Transverse colon (tissue), 4 donors: Measurements from ENCODE around the gene IL4. TPM values are rescaled to one million over a fixed set of nuclear protein-coding genes. Genes with fewer than 3 reads are reported as not detected.
"Not testable (repeated sequence)": the region's sequence is repeated elsewhere in the genome, so short reads cannot be mapped to it uniquely, and the experiment has no call there.

Experiments
- DNase-seq: peaks from one replicate; pipeline ENCODE4 v3.0.0-alpha.2; 2019
- H3K27ac ChIP-seq, 4 donors: fragments of 200-600 bp; sonication (generic); 2 replicates each; pipeline ENCODE4 v1.5.1; 2016 to 2018; ENCODE audit warnings: inconsistent platforms in 4 of 4
- H3K27me3 ChIP-seq: fragments of 200-600 bp; sonication (generic); 2 replicates; pipeline ENCODE4 v1.5.1; 2017; ENCODE audit warnings: inconsistent platforms
- H3K36me3 ChIP-seq, 4 donors: fragments of 200-600 bp; sonication (generic); 2 replicates each; pipeline ENCODE4 v1.5.1; 2017 to 2019; ENCODE audit warnings: inconsistent platforms in 4 of 4
- H3K4me1 ChIP-seq, 4 donors: fragments of 200-600 bp; sonication (generic); 2 replicates each; pipeline ENCODE4 v1.5.1; 2017 to 2020; ENCODE audit warnings: inconsistent platforms in 4 of 4
- H3K4me3 ChIP-seq, 4 donors: fragments of 200-600 bp; sonication (generic); 1 replicate in 1 of 4; 2 replicates in 3 of 4; pipeline versions ENCODE4 v1.5.1 to v1.6.1; 2017 to 2019; ENCODE audit warnings: inconsistent platforms in 4 of 4
- H3K9me3 ChIP-seq, 2 donors: fragments of 200-600 bp; sonication (generic); 2 replicates each; pipeline ENCODE4 v1.5.1; 2017 to 2019; ENCODE audit warnings: inconsistent platforms in 2 of 2
- CTCF ChIP-seq, 5 experiments: fragments of 200-600 bp in 3 of 5; fragments of 450-650 bp in 2 of 5; sonication (generic) in 3 of 5; IDR thresholded peaks; 1 replicate in 2 of 5; 2 replicates in 3 of 5; pipeline ENCODE4 v1.5.1; 2016 to 2017; ENCODE audit warnings: antibody characterized with exemption in 5 of 5, inconsistent platforms in 3 of 5, mild to moderate bottlenecking in 2 of 5, moderate library complexity in 1 of 5
- EP300 ChIP-seq: sonication (generic); formaldehyde crosslinking; IDR thresholded peaks from one replicate; pipeline ENCODE4 v1.6.1; 2017; ENCODE audit warnings: antibody characterized with exemption, low read depth
- POLR2A ChIP-seq: fragments of 450-650 bp; IDR thresholded peaks from one replicate; pipeline ENCODE4 v1.6.1; 2016; ENCODE audit warnings: antibody characterized with exemption, mild to moderate bottlenecking, moderate library complexity
- POLR2AphosphoS5 ChIP-seq, 3 donors: sonication (generic); formaldehyde crosslinking; IDR thresholded peaks; one replicate each; pipeline ENCODE4 v1.6.1; 2016; ENCODE audit warnings: antibody characterized with exemption in 3 of 3
- WGBS, 2 donors: methylation state at CpG; one replicate each; pipeline ENCODE4 v1.1.5; 2018; ENCODE audit warnings: low coverage in 1 of 2; 5-methylcytosine and 5-hydroxymethylcytosine counted together
- in situ Hi-C, 4 donors: fragments of 200-750 bp; cut with MboI; loops; one replicate each; pipeline versions ENCODE4 v1.15.0 to v1.15.1; 2017; ENCODE audit warnings: low sequenced_read_pairs in 3 of 4, low pct_ligation_motif_present in 1 of 4, low pct_unique_long_range_greater_than_20kb in 1 of 4
- intact Hi-C: fragments of 100-400 bp; cut with DNase I; formaldehyde crosslinking; loops from one replicate; pipeline ENCODE4 v1.15.1; 2023; ENCODE audit warnings: low total_unique reads
- total RNA-seq, 4 donors: library from RNA; depleted of rRNA; stranded (reverse); fragments of >200 nt; gene quantifications; one replicate each; pipeline ENCODE4 v1.1.0, GENCODE V29; 2016

IL4 gene
- total RNA-seq, 4 donors from 2014 or later = not detected

DNA sequence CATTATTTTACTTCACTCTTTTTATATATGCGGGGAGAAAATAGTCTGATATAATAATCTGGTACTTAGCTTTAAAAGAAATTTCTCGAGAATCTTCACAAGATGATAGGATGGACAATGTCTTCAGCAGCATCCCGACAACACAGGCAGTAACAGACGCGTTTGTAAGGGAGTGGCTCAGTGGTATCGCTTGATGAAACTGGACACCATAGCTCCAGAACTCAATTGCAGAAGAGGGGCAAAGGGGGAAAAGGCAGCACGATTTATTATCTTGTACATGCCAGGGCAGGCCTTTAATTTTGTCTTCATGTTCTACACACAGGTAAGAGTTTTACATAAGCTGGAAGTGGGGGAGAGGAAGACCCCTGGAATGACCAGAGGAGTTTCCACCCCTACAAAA is 15.7 kb downstream of the IL4 start:
- no peak overlapping the region for H3K27ac ChIP-seq
- H3K4me1 ChIP-seq = no peaks in the 10 kb centered on the region
- 75 to 85% methylated on average over 7 of the region's 7 CpGs for WGBS, 2 donors
- in situ Hi-C loops (no loop called here), intact Hi-C loops (no loop called here)
- TF ChIP-seq POLR2A = no peak
- no peak for TF ChIP-seq POLR2AphosphoS5 (IDR thresholded peaks at IDR 0.05)
- no peak for TF ChIP-seq CTCF (IDR thresholded peaks at IDR 0.05)
- no peaks in the 10 kb centered on the region for H3K27me3 ChIP-seq
- no peak for DNase-seq
- H3K9me3 ChIP-seq = no peaks in the 10 kb centered on the region
- no peaks in the 10 kb centered on the region for H3K36me3 ChIP-seq
- H3K4me3 ChIP-seq = no peak overlapping the region

DNA sequence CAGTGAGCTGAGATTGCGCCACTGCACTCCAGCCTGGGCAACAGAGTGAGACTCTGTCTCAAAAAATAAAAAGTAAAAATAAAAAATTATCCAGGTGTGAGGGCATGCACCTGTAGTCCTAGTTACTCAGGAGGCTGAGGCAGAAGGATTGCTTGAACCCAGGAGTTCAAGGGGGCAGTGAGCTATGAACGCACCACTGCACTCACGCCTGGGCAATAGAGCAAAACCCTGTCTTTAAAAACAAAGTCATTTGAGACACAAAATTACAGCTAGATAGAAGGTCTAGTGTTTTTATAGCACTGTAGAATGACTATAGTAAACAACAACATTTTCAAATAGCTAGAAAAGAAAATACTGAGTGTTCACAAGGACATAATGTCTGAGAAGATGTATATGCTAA is 16.4 kb downstream of the IL4 start:
- no peak for DNase-seq
- no peaks in the 10 kb centered on the region for H3K9me3 ChIP-seq
- TF ChIP-seq EP300 (no peak), POLR2A (no peak), CTCF (IDR thresholded peaks at IDR 0.05) (no peak), POLR2AphosphoS5 (IDR thresholded peaks at IDR 0.05) (no peak)
- 87 to 93% methylated on average over 3 of the region's 3 CpGs for WGBS, 2 donors
- no peaks in the 10 kb centered on the region for H3K27me3 ChIP-seq
- H3K36me3 ChIP-seq = no peaks in the 10 kb centered on the region
- no peaks in the 10 kb centered on the region for H3K4me1 ChIP-seq
- intact Hi-C loops = no loop called here
- no peak overlapping the region for H3K4me3 ChIP-seq
- no peak overlapping the region for H3K27ac ChIP-seq
- in situ Hi-C loops = no loop called here

- DNase-seq, H3K4me3 ChIP-seq, H3K9me3 ChIP-seq, H3K36me3 ChIP-seq, intact Hi-C loops, H3K27ac ChIP-seq, in situ Hi-C loops, H3K4me1 ChIP-seq, H3K27me3 ChIP-seq: not testable (repeated sequence)
- 68 to 88% methylated on average over 5 of the region's 5 CpGs for WGBS, 2 donors
Observed at GRCh38 chr5:132691755-132692631, 18.2 kb downstream of the IL4 start.

- Histone ChIP-seq H3K27ac (no peak overlapping the region), H3K27me3 (no peaks in the 10 kb centered on the region), H3K36me3 (no peaks in the 10 kb centered on the region), H3K9me3 (no peaks in the 10 kb centered on the region), H3K4me1 (no peaks in the 10 kb centered on the region), H3K4me3 (no peak overlapping the region)
- intact Hi-C loops (no loop called here), in situ Hi-C loops (no loop called here)
- DNase-seq = no peak
- TF ChIP-seq POLR2A = no peak
- TF ChIP-seq CTCF (IDR thresholded peaks at IDR 0.05) = no peak
- no peak for TF ChIP-seq POLR2AphosphoS5 (IDR thresholded peaks at IDR 0.05)
- no peak for TF ChIP-seq EP300
Observed at GRCh38 chr5:132692632-132692967, 18.8 kb downstream of the IL4 start.

DNA sequence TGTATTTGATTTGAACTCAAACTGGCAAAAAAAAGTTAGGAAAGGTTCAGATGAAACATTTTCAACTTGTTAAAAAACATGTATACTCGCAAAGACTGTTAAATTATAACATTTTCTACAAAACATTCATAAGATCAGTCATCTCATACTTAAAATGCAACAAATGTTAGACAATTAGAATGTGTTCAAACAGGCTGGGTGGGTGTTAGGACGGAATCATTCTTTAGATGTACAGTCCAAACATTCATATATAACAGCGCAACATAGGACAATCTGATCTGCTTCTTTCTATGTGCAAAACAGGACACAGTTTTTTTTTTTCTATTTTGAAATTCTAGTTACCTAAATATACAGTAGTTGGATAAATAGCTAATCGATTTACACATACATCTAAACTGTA is 22.2 kb downstream of the IL4 start:
- H3K4me3 ChIP-seq = no peak overlapping the region
- no peaks in the 10 kb centered on the region for H3K27me3 ChIP-seq
- in situ Hi-C loops (no loop called here), intact Hi-C loops (no loop called here)
- no peaks in the 10 kb centered on the region for H3K4me1 ChIP-seq
- no peak for DNase-seq
- H3K9me3 ChIP-seq = no peaks in the 10 kb centered on the region
- WGBS, 2 donors = 95 to 96% methylated on average over 4 of the region's 4 CpGs
- peaks cover 0 to 2% (median 0%) of the 10 kb centered on the region in 4 donors for H3K36me3 ChIP-seq
- no peak overlapping the region for H3K27ac ChIP-seq
- TF ChIP-seq POLR2A = no peak
- no peak for TF ChIP-seq CTCF (IDR thresholded peaks at IDR 0.05)
- TF ChIP-seq POLR2AphosphoS5 (IDR thresholded peaks at IDR 0.05) = no peak
- TF ChIP-seq EP300 = no peak
